HG02798 (cell line): ENCODE results near the gene RBM10.

Source experiments
- ATAC-seq: cut with Tn5 transposase; IDR thresholded peaks from one replicate; pipeline ENCODE4 v1.9.1; 2021; ENCODE audit warnings: mild to moderate bottlenecking; ENCODE audit not compliant: unreplicated experiment, poor library complexity

RBM10 gene

GRCh38 chrX:47146121-47146935, 1.3 kb downstream of the RBM10 start:
- ATAC-seq, result no peak

- no peak for ATAC-seq
Measured at GRCh38 chrX:47146936-47147859, 2.2 kb downstream of the RBM10 start.

GRCh38 chrX:47148946-47149345, 3.9 kb downstream of the RBM10 start:
- no peak for ATAC-seq

- no peak for ATAC-seq
Measured at GRCh38 chrX:47151435-47151834, 6.4 kb downstream of the RBM10 start.

GRCh38 chrX:47156611-47157520, 11.8 kb downstream of the RBM10 start:
- ATAC-seq, result no peak

GRCh38 chrX:47158131-47158530, 13.1 kb downstream of the RBM10 start:
- ATAC-seq, result no peak

- no peak for ATAC-seq
Measured at GRCh38 chrX:47158781-47159180, 13.8 kb downstream of the RBM10 start.

GRCh38 chrX:47160781-47161180, 15.8 kb downstream of the RBM10 start:
- ATAC-seq, result no peak

GRCh38 chrX:47162927-47163583, 18.0 kb downstream of the RBM10 start:
- no peak for ATAC-seq

- ATAC-seq, result no peak
Measured at GRCh38 chrX:47164420-47164819, 19.4 kb downstream of the RBM10 start.

GRCh38 chrX:47166126-47166525, 21.1 kb downstream of the RBM10 start:
- ATAC-seq, result no peak

GRCh38 chrX:47168495-47169073, 23.6 kb downstream of the RBM10 start:
- ATAC-seq, result no peak

GRCh38 chrX:47169273-47169672, 24.3 kb downstream of the RBM10 start:
- no peak for ATAC-seq

GRCh38 chrX:47169726-47170515, 24.9 kb downstream of the RBM10 start:
- no peak for ATAC-seq

GRCh38 chrX:47170861-47171692, 26.1 kb downstream of the RBM10 start:
- ATAC-seq, result no peak

- no peak for ATAC-seq
Measured at GRCh38 chrX:47171996-47172395, 27.0 kb downstream of the RBM10 start.

- ATAC-seq, result no peak
Measured at GRCh38 chrX:47172549-47172948, 27.5 kb downstream of the RBM10 start.
